Endothelial cell of umbilical vein (primary cell): ENCODE measurements around the gene ARHGAP21. TPM values are rescaled to one million over a fixed set of nuclear protein-coding genes. Genes with fewer than 3 reads are reported as not detected.

ENCODE experiments used
- BruUV-seq: library from RNA; stranded (reverse); fragments of 400-500 nt; replicated peaks from 2 replicates; lab custom pipeline; 2021; lab: Mats Ljungman, UMichigan
- CTCF ChIA-PET: fragments of 300-600, 350-600 bp; sonication (Branson Sonifier 250); formaldehyde crosslinking; loops from one replicate; lab custom pipeline; 2021; ENCODE audit warnings: antibody characterized with exemption, inconsistent platforms; lab: Charles Lee
- POLR2A ChIA-PET: fragments of 300-600, 350-600 bp; sonication (Branson Sonifier 250); formaldehyde crosslinking; loops from one replicate; lab custom pipeline; 2021; ENCODE audit warnings: antibody characterized with exemption, inconsistent platforms; lab: Charles Lee
- DNase-seq: peaks from one replicate; pipeline ENCODE4 v3.0.0-alpha.2; 2011; ENCODE audit warnings: low read depth, low spot score
- FAIRE-seq: peaks from 2 replicates; lab custom pipeline; 2011; peaks lifted over from hg19 to GRCh38; lab: Jason Lieb, UNC
- H2AFZ ChIP-seq: 2 replicates; pipeline ENCODE4 v1.6.0; 2012; ENCODE audit warnings: low read depth, low read length, control low read depth, inconsistent platforms
- H3K27ac ChIP-seq: 2 replicates; pipeline ENCODE4 v1.5.1; 2011; ENCODE audit warnings: low read depth, mild to moderate bottlenecking, control low read depth, low read length, moderate library complexity; ENCODE audit not compliant: insufficient read depth
- H3K27me3 ChIP-seq, 2 experiments: 2 replicates each; pipeline versions ENCODE4 v1.6.0 to v1.6.1; 2011; ENCODE audit warnings: low read length in 2 of 2, mixed read lengths in 1 of 2; ENCODE audit not compliant: control insufficient read depth in 2 of 2, insufficient read depth in 2 of 2
- H3K36me3 ChIP-seq, 2 experiments: 2 replicates in 1 of 2; 3 replicates in 1 of 2; pipeline ENCODE4 v1.5.1; 2011; ENCODE audit warnings: low read length in 2 of 2, mild to moderate bottlenecking in 1 of 2, moderate library complexity in 1 of 2; ENCODE audit not compliant: control insufficient read depth in 2 of 2, insufficient read depth in 2 of 2; ENCODE audit errors: extremely low read depth in 1 of 2
- H3K4me1 ChIP-seq: 3 replicates; pipeline ENCODE4 v1.5.1; 2011; ENCODE audit warnings: mild to moderate bottlenecking, low read length; ENCODE audit not compliant: control insufficient read depth, insufficient read depth; ENCODE audit errors: extremely low read depth
- H3K4me2 ChIP-seq: 2 replicates; pipeline ENCODE4 v1.6.1; 2011; ENCODE audit warnings: low read length, control low read depth, mixed read lengths; ENCODE audit not compliant: insufficient read depth
- H3K4me3 ChIP-seq, 3 experiments: fragments of 200-600 bp in 1 of 3; sonication (generic), shearing (Covaris generic) in 1 of 3; replicated peaks in 1 of 3; 2 replicates each; pipeline ENCODE4 v1.5.1; 2011 to 2016; ENCODE audit warnings: control low read depth in 3 of 3, low read length in 3 of 3, mild to moderate bottlenecking in 2 of 3, inconsistent platforms in 1 of 3, low read depth in 1 of 3, moderate library complexity in 1 of 3; ENCODE audit not compliant: insufficient read depth in 1 of 3
- H3K79me2 ChIP-seq: 2 replicates; pipeline ENCODE4 v1.6.0; 2012; ENCODE audit warnings: low read length, inconsistent platforms; ENCODE audit not compliant: control insufficient read depth, insufficient read depth
- H3K9ac ChIP-seq: replicated peaks from 2 replicates; pipeline ENCODE3; 2011; ENCODE audit warnings: low read length, control low read depth; ENCODE audit not compliant: insufficient read depth; ENCODE audit errors: extremely low read depth
- H3K9me1 ChIP-seq: replicated peaks from 3 replicates; pipeline ENCODE4 v1.6.0; 2011; ENCODE audit warnings: mild to moderate bottlenecking, low read length; ENCODE audit not compliant: control insufficient read depth, insufficient read depth; ENCODE audit errors: extremely low read depth
- H3K9me3 ChIP-seq: replicated peaks from 2 replicates; pipeline ENCODE4 v1.5.1; 2012; ENCODE audit warnings: low read length, inconsistent platforms; ENCODE audit not compliant: control insufficient read depth, insufficient read depth
- H4K20me1 ChIP-seq: replicated peaks from 2 replicates; pipeline ENCODE3; 2011; ENCODE audit warnings: mild to moderate bottlenecking, low read length; ENCODE audit not compliant: control insufficient read depth, insufficient read depth; ENCODE audit errors: extremely low read depth
- EZH2 ChIP-seq: IDR thresholded peaks from 2 replicates; pipeline ENCODE4 v1.6.1; 2012; ENCODE audit warnings: borderline replicate concordance, low read depth, mild to moderate bottlenecking, moderate library complexity, low read length, inconsistent platforms; ENCODE audit not compliant: severe bottlenecking
- FOS ChIP-seq: IDR thresholded peaks from 2 replicates; pipeline ENCODE4 v1.6.1; 2011; ENCODE audit warnings: mild to moderate bottlenecking, low read length, moderate library complexity, borderline replicate concordance; ENCODE audit not compliant: insufficient read depth
- GATA2 ChIP-seq: IDR thresholded peaks from 2 replicates; pipeline ENCODE4 v1.7.0; 2011; ENCODE audit warnings: low read depth, mild to moderate bottlenecking, moderate library complexity, mixed read lengths, low read length; ENCODE audit not compliant: insufficient read length, insufficient read depth
- JUN ChIP-seq: IDR thresholded peaks from 2 replicates; pipeline ENCODE4 v1.6.1; 2011; ENCODE audit warnings: borderline replicate concordance, low read depth; ENCODE audit not compliant: insufficient read length, insufficient read depth
- MYC ChIP-seq: IDR thresholded peaks from one replicate; pipeline ENCODE4 v1.6.1; 2011; ENCODE audit warnings: mild to moderate bottlenecking, low read depth, low read length
- POLR2A ChIP-seq: IDR thresholded peaks from 2 replicates; pipeline ENCODE4 v1.6.1; 2012; ENCODE audit warnings: low read depth, mild to moderate bottlenecking, control low read depth, low read length
- POLR2AphosphoS5 ChIP-seq: IDR thresholded peaks from 2 replicates; pipeline ENCODE4 v1.6.1; 2012; ENCODE audit warnings: low read depth, mild to moderate bottlenecking, control low read depth, low read length, moderate library complexity; ENCODE audit not compliant: insufficient read depth
- dilution Hi-C: fragments of 300-500 bp; cut with MboI; formaldehyde crosslinking; loops from one replicate; pipeline ENCODE4 v1.15.0; 2019; ENCODE audit warnings: low sequenced_read_pairs; ENCODE audit not compliant: extremely low pct_ligation_motif_present
- intact Hi-C: fragments of 100-400 bp; cut with micrococcal nuclease; formaldehyde crosslinking; loops from one replicate; pipeline ENCODE4 v1.10.0; 2022
- polyA plus RNA-seq, 4 experiments: library from polyadenylated mRNA; depleted of rRNA in 3 of 4; stranded (reverse) in 3 of 4; unstranded in 1 of 4; fragments of >200 nt; gene quantifications; 2 replicates each; pipeline versions ENCODE4 v1.2.1 to v1.2.3, GENCODE V29; 2011 to 2012; ENCODE audit warnings: missing spikeins in 1 of 4
- total RNA-seq: library from RNA; stranded (reverse); gene quantifications from 2 replicates; pipeline ENCODE4 v1.2.3, GENCODE V29; 2021
- TF ChIP-seq, protein P1 (sequence below), 2 donors: IDR thresholded peaks; 1 replicate in 1 of 2; 2 replicates in 1 of 2; pipeline ENCODE4 v1.5.1; 2011; ENCODE audit warnings: low read length in 2 of 2, mild to moderate bottlenecking in 2 of 2, moderate library complexity in 2 of 2, control low read depth in 1 of 2, inconsistent platforms in 1 of 2, low read depth in 1 of 2; ENCODE audit not compliant: insufficient read depth in 1 of 2; ENCODE audit errors: extremely low read depth in 1 of 2
- TF ChIP-seq, protein P2 (sequence below): IDR thresholded peaks from 2 replicates; pipeline ENCODE4 v1.6.1; 2011; ENCODE audit not compliant: insufficient read depth, insufficient read length

Gene ARHGAP21
- total and polyA plus RNA-seq, 2 donors (not counting 3 experiments of a cell fraction or from before 2014, with no cell fraction given): 29.5 to 97.8 TPM

DNA sequence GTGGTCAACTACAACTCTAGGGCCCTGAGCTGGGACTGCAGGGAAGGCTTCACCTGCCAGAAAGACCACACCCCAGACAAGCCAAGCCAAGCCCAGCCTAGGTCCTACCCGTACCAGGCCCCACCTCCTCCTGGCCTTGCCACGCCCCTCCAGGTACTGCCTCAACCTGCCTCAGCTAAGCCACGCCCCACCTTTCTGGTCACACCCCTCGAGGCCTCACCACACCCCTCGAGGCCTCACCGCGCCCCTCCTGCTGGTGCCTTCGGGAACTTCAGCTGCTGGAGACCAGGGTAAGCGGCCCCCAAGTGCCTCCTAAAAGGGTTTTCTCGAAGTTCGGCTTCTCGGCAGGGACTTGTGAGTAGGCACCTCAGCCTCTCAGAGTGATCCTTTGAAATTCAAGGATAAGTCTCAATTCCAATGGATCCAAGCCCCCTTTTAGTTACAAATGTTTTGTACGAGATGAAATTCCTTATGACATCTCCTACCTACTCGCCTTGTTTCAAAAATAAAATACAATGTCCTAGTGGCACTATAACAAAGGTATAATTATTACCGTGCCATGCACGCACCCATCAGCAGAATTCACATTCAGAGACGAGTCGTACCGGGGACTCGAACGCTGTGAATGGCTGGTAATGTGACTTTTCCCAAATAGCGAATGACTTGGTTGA, 171.2 kb downstream of the ARHGAP21 start:
- Histone ChIP-seq H3K9ac (no peak overlapping the region), H3K9me3 (no peaks in the 10 kb centered on the region), H3K36me3 (no peaks in the 10 kb centered on the region), H3K4me3 (no peak overlapping the region), H4K20me1 (no peaks in the 10 kb centered on the region), H3K27me3 (no peaks in the 10 kb centered on the region), H3K4me1 (peaks cover 2% of the 10 kb centered on the region), H3K79me2 (no peaks in the 10 kb centered on the region), H3K9me1 (no peaks in the 10 kb centered on the region), H2AFZ (no peak overlapping the region), H3K27ac (no peak overlapping the region), H3K4me2 (no peak overlapping the region)
- POLR2A ChIA-PET: no interaction called here
- CTCF ChIA-PET: interaction anchor here (1.6 kb wide), 1 partner anchor 1394 kb away, joined by 7 read pairs; no protein-coding TSS in a partner anchor
- dilution Hi-C loops: no loop called here
- TF ChIP-seq JUN: no peak
- TF ChIP-seq, protein P1, sequence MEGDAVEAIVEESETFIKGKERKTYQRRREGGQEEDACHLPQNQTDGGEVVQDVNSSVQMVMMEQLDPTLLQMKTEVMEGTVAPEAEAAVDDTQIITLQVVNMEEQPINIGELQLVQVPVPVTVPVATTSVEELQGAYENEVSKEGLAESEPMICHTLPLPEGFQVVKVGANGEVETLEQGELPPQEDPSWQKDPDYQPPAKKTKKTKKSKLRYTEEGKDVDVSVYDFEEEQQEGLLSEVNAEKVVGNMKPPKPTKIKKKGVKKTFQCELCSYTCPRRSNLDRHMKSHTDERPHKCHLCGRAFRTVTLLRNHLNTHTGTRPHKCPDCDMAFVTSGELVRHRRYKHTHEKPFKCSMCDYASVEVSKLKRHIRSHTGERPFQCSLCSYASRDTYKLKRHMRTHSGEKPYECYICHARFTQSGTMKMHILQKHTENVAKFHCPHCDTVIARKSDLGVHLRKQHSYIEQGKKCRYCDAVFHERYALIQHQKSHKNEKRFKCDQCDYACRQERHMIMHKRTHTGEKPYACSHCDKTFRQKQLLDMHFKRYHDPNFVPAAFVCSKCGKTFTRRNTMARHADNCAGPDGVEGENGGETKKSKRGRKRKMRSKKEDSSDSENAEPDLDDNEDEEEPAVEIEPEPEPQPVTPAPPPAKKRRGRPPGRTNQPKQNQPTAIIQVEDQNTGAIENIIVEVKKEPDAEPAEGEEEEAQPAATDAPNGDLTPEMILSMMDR (IDR thresholded peaks at IDR 0.05; ENCODE audit: extremely low read depth in 1 of 2, insufficient read depth in 1 of 2, low read depth in 1 of 2, low read length in 2 of 2): peak; percentile 14 to 34
- no TSS peak for BruUV-seq
- no peak for FAIRE-seq
- no peak for DNase-seq
- intact Hi-C loops: no loop called here

GRCh38 chr10:24551161-24551560, 172.5 kb downstream of the ARHGAP21 start:
- Histone ChIP-seq H3K4me2 (no peak overlapping the region), H2AFZ (no peak overlapping the region), H3K27me3 (no peaks in the 10 kb centered on the region), H3K4me1 (no peaks in the 10 kb centered on the region), H3K79me2 (no peaks in the 10 kb centered on the region), H4K20me1 (no peaks in the 10 kb centered on the region), H3K9me1 (no peaks in the 10 kb centered on the region), H3K4me3 (no peak overlapping the region), H3K9ac (no peak overlapping the region), H3K27ac (no peak overlapping the region), H3K9me3 (no peaks in the 10 kb centered on the region), H3K36me3 (no peaks in the 10 kb centered on the region)
- DNase-seq (no peak), FAIRE-seq (no peak)
- dilution Hi-C loops (no loop called here), intact Hi-C loops (no loop called here)
- no TSS peak for BruUV-seq
- TF ChIP-seq JUN: no peak
- TF ChIP-seq, protein P2, sequence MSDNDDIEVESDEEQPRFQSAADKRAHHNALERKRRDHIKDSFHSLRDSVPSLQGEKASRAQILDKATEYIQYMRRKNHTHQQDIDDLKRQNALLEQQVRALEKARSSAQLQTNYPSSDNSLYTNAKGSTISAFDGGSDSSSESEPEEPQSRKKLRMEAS: no peak
- TF ChIP-seq EZH2: no peak
- no peak for TF ChIP-seq POLR2A
- TF ChIP-seq, protein P1 (IDR thresholded peaks at IDR 0.05; ENCODE audit: extremely low read depth in 1 of 2, insufficient read depth in 1 of 2, low read depth in 1 of 2, low read length in 2 of 2): no peak
- no peak for TF ChIP-seq GATA2
- no peak for TF ChIP-seq FOS
- no peak for TF ChIP-seq POLR2AphosphoS5
- TF ChIP-seq MYC: no peak
- POLR2A ChIA-PET: no interaction called here
- CTCF ChIA-PET: interaction anchor here (1.6 kb wide), 1 partner anchor 1393 kb away, joined by 7 read pairs; no protein-coding TSS in a partner anchor
